HG03175 (cell line): ENCODE measurements around the gene SERPINA12.

ENCODE experiments used
- ATAC-seq: cut with Tn5 transposase; IDR thresholded peaks from one replicate; pipeline ENCODE4 v1.9.1; 2021; ENCODE audit warnings: mild to moderate bottlenecking, moderate library complexity; ENCODE audit not compliant: unreplicated experiment

SERPINA12 gene

GRCh38 chr14:94441531-94442205, 67.6 kb downstream of the SERPINA12 start:
- ATAC-seq: no peak

- ATAC-seq: no peak
Measured at GRCh38 chr14:94441130-94441529, 68.1 kb downstream of the SERPINA12 start.

DNA sequence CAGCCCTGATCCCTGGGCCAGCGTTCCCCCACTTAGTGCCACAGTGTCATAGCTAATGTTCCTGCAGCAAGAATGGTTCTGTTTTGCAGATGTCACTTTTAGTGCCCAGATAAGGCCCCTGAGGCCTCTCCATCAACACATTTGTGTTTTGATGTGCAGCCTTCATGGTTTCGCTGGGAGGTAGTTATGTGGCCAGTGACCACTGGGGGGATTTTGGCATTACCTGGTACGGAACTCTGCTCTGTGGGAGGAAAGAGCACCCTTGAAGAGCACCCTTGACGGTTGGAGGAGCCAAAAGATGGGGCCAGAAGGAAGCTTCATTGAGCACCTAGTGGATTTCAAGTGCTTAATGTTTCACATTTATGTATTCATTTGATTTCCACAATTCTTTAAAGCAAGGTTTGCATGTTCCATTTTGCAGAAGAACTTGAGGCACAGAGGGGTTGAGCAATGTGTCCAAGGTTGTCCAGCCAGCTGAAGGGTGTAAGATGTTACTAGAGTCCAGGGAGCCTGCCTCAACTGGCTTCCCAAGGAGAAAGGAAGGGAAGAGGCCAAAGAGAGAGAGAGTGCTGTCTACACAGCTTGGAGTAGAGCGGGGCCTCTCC, 69.7 kb downstream of the SERPINA12 start:
- no peak for ATAC-seq
